Liver (tissue), 9 donors: Measurements from ENCODE around the gene STK11. TPM values are rescaled to one million over a fixed set of nuclear protein-coding genes. Genes with fewer than 3 reads are reported as not detected.

Source experiments
- DNase-seq: peaks from one replicate; pipeline ENCODE4 v3.0.0-alpha.2; 2017; ENCODE audit warnings: low spot score
- H3K27ac ChIP-seq, 2 donors: one replicate each; pipeline ENCODE4 v1.7.0; 2013; ENCODE audit warnings: inconsistent platforms in 2 of 2, low read length in 2 of 2, control low read depth in 1 of 2, low read depth in 1 of 2, mild to moderate bottlenecking in 1 of 2
- H3K27me3 ChIP-seq, 4 donors: one replicate each; pipeline versions ENCODE4 v1.6.1 to v1.7.0; 2013; ENCODE audit warnings: low read length in 3 of 4, inconsistent platforms in 1 of 4, mild to moderate bottlenecking in 1 of 4, moderate library complexity in 1 of 4; ENCODE audit not compliant: control insufficient read depth in 4 of 4, insufficient read depth in 4 of 4
- H3K36me3 ChIP-seq, 4 donors: one replicate each; pipeline versions ENCODE4 v1.6.1 to v1.7.0; 2013; ENCODE audit warnings: low read length in 3 of 4, mild to moderate bottlenecking in 3 of 4, low read depth in 1 of 4, moderate library complexity in 1 of 4; ENCODE audit not compliant: control insufficient read depth in 4 of 4, insufficient read depth in 3 of 4
- H3K4me1 ChIP-seq, 4 donors: one replicate each; pipeline versions ENCODE4 v1.6.1 to v1.7.0; 2013; ENCODE audit warnings: low read length in 3 of 4, mild to moderate bottlenecking in 3 of 4, moderate library complexity in 1 of 4; ENCODE audit not compliant: control insufficient read depth in 4 of 4, insufficient read depth in 4 of 4
- H3K4me3 ChIP-seq, 3 donors: one replicate each; pipeline versions ENCODE4 v1.6.1 to v1.7.0; 2013; ENCODE audit warnings: low read length in 3 of 3, control low read depth in 1 of 3, low read depth in 1 of 3, mild to moderate bottlenecking in 1 of 3
- H3K9ac ChIP-seq, 2 donors: one replicate each; pipeline ENCODE4 v1.7.0; 2013; ENCODE audit warnings: low read length in 2 of 2, mild to moderate bottlenecking in 2 of 2, moderate library complexity in 2 of 2, control low read depth in 1 of 2, low read depth in 1 of 2
- H3K9me3 ChIP-seq, 4 donors: one replicate each; pipeline versions ENCODE4 v1.6.1 to v1.7.0; 2013; ENCODE audit warnings: low read length in 3 of 4; ENCODE audit not compliant: control insufficient read depth in 4 of 4
- EGR1 ChIP-seq, 2 donors: IDR thresholded peaks; 2 replicates each; pipeline ENCODE4 v1.6.1; 2016 to 2018; ENCODE audit warnings: antibody characterized with exemption in 2 of 2, low read depth in 2 of 2
- FOXA1 ChIP-seq: IDR thresholded peaks from 2 replicates; pipeline ENCODE4 v1.6.1; 2016; ENCODE audit warnings: antibody characterized with exemption
- FOXA2 ChIP-seq: IDR thresholded peaks from 2 replicates; pipeline ENCODE4 v1.6.1; 2016; ENCODE audit warnings: antibody characterized with exemption
- GABPA ChIP-seq, 2 donors: IDR thresholded peaks in 1 of 2; conservative IDR thresholded peaks in 1 of 2; 2 replicates each; pipeline ENCODE4 v1.6.1; 2016; ENCODE audit warnings: antibody characterized with exemption in 2 of 2, mild to moderate bottlenecking in 1 of 2, moderate library complexity in 1 of 2
- HNF4A ChIP-seq, 2 donors: conservative IDR thresholded peaks; 2 replicates each; pipeline ENCODE4 v1.6.1; 2016; ENCODE audit warnings: antibody characterized with exemption in 2 of 2, mild to moderate bottlenecking in 2 of 2
- HNF4G ChIP-seq: IDR thresholded peaks from 2 replicates; pipeline ENCODE4 v1.6.1; 2016; ENCODE audit warnings: antibody characterized with exemption
- JUND ChIP-seq, 2 donors: IDR thresholded peaks; 2 replicates each; pipeline ENCODE4 v1.6.1; 2016; ENCODE audit warnings: antibody characterized with exemption in 2 of 2
- NR2F2 ChIP-seq: IDR thresholded peaks from 2 replicates; pipeline ENCODE4 v1.6.1; 2016; ENCODE audit warnings: antibody characterized with exemption
- RAD21 ChIP-seq, 2 donors: IDR thresholded peaks; 2 replicates each; pipeline ENCODE4 v1.6.1; 2016; ENCODE audit warnings: antibody characterized with exemption in 2 of 2, mild to moderate bottlenecking in 2 of 2
- RXRA ChIP-seq, 2 donors: IDR thresholded peaks; 2 replicates each; pipeline ENCODE4 v1.6.1; 2017 to 2018; ENCODE audit warnings: antibody characterized with exemption in 2 of 2, mild to moderate bottlenecking in 1 of 2
- SP1 ChIP-seq: IDR thresholded peaks from 2 replicates; pipeline ENCODE4 v1.6.1; 2018; ENCODE audit warnings: antibody characterized with exemption, mild to moderate bottlenecking
- TAF1 ChIP-seq: conservative IDR thresholded peaks from 2 replicates; pipeline ENCODE4 v1.6.1; 2016; ENCODE audit warnings: antibody characterized with exemption, mild to moderate bottlenecking
- YY1 ChIP-seq: IDR thresholded peaks from 2 replicates; pipeline ENCODE4 v1.6.1; 2016; ENCODE audit warnings: antibody characterized with exemption, mild to moderate bottlenecking
- WGBS: extraction: QIAGEN DNeasy Blood & Tissue Kit; methylation state at CpG from one replicate; pipeline ENCODE4 v1.1.7; 2013; 5-methylcytosine and 5-hydroxymethylcytosine counted together
- polyA plus RNA-seq, 2 donors: library from polyadenylated mRNA; stranded (reverse) in 1 of 2; unstranded in 1 of 2; fragments of 200-250 nt in 1 of 2; fragments of >200 nt in 1 of 2; fragmentation: Nextera tagmentation in 1 of 2; extraction: Ambion mirVana in 1 of 2; gene quantifications; one replicate each; pipeline versions ENCODE4 v1.2.1 to v1.2.3, GENCODE V29; 2013 to 2015
- total RNA-seq, 2 donors: library from RNA; depleted of rRNA; stranded (reverse); fragments of >200 nt; gene quantifications; one replicate each; pipeline ENCODE4 v1.2.3, GENCODE V29; 2014
- TF ChIP-seq, protein P1 (sequence below): fragments of 150-350 bp; IDR thresholded peaks from 2 replicates; pipeline ENCODE4 v1.5.1; 2017; ENCODE audit warnings: improper control_type of control experiment, low read depth, low read length; ENCODE audit not compliant: missing input control
- TF ChIP-seq, protein P2 (sequence below): IDR thresholded peaks from 2 replicates; pipeline ENCODE4 v1.6.1; 2016; ENCODE audit warnings: antibody characterized with exemption
- TF ChIP-seq, protein P3 (sequence below): IDR thresholded peaks from 2 replicates; pipeline ENCODE4 v1.6.1; 2016; ENCODE audit warnings: antibody characterized with exemption
- TF ChIP-seq, protein P4 (sequence below): IDR thresholded peaks from 2 replicates; pipeline ENCODE4 v1.6.1; 2016; ENCODE audit warnings: antibody characterized with exemption
- donor health status: healthy.
- donor health status: healthy.
- donor health status: healthy.
- donor health status: healthy.
- donor health status: healthy.

The STK11 gene
- total and polyA plus RNA-seq, 4 donors = 3.0 to 126 (median 35.5) TPM

DNA sequence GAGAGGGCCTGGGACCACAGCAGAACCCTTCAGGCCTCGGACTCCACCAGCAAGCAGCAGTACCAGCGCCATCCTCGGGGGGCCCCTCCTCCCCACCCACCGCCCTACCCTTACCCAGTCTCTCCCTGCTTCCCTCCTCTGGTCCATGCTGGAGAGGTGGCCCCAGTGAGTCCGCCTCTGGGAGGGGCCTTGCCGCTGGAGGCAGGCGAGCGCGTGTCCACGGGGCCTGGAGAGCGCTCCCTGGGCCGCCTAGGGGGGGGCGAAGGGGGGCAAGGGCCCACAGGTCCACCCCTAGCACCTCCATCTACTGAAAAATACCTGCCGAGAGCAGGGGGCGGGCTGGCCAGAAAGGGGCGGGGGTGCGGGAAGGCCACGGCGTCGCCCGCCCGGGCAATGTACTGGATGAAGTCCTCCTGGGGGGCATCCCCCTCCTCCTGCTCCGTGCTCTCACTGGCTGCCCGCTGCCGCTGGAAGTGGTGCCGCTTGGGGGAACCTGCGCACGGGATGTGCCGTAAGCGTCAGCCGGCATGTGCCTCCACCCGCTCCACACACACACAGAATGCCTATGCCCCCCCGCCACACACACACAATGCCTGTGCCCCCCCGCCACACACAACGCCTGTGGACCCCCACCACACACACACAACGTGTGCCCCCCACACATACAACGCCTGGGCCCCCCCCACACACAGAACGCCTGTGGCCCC lies 25.4 kb downstream of the STK11 start:
- 79% methylated on average over 38 of the region's 38 CpGs for WGBS
- DNase-seq = no peak

DNA sequence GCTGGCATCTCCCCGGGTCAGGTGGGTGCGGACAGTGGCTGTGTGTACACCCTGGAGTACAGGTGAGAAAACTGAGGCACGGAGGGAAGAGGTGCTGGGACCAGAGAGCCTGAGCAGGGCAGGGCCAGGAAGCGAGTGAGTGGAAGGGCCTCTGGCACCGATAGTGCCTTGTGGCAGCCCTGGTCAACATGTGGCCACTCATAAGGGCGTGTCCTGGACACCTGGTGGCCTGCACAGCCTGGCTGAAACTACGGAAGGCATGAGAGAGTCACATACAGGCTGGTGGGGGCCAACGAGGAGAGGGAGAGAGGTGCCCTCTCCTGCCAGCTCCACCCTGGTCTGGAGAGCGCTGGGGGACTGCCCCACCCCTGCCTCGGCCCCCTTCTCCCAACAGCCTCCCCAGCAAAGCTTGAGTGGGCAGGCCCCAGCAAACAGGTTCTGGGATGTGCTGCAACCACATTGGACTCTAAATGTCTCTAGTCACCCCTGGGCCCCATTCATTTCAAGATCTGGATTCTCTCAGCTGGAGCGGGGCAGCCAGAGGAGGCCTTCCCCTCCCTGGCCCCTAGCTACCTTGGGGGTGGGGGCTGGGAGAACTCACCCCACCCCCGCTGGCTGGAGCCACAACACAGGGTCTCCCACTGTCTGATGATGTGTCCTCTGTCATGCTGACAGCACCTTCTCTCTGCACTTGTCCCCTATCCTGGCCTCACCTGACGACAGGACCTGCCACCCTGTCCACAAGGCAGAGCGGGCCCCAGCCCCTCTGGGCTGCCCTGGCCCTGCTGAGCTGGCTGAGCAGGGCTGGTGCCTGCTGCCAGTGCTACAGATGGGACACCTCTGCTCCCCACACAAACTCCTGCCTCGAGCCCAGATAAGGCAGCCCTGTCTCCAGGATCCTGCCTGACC lies 26.4 kb downstream of the STK11 start:
- TF ChIP-seq HNF4G (no peak), YY1 (no peak), JUND (IDR thresholded peaks at IDR 0.05) (no peak), RAD21 (IDR thresholded peaks at IDR 0.05) (no peak), HNF4A (conservative IDR thresholded peaks at IDR 0.05) (no peak), FOXA1 (no peak), SP1 (no peak), FOXA2 (no peak)
- TF ChIP-seq, protein P1, sequence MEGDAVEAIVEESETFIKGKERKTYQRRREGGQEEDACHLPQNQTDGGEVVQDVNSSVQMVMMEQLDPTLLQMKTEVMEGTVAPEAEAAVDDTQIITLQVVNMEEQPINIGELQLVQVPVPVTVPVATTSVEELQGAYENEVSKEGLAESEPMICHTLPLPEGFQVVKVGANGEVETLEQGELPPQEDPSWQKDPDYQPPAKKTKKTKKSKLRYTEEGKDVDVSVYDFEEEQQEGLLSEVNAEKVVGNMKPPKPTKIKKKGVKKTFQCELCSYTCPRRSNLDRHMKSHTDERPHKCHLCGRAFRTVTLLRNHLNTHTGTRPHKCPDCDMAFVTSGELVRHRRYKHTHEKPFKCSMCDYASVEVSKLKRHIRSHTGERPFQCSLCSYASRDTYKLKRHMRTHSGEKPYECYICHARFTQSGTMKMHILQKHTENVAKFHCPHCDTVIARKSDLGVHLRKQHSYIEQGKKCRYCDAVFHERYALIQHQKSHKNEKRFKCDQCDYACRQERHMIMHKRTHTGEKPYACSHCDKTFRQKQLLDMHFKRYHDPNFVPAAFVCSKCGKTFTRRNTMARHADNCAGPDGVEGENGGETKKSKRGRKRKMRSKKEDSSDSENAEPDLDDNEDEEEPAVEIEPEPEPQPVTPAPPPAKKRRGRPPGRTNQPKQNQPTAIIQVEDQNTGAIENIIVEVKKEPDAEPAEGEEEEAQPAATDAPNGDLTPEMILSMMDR = no peak
- TF ChIP-seq, protein P2, sequence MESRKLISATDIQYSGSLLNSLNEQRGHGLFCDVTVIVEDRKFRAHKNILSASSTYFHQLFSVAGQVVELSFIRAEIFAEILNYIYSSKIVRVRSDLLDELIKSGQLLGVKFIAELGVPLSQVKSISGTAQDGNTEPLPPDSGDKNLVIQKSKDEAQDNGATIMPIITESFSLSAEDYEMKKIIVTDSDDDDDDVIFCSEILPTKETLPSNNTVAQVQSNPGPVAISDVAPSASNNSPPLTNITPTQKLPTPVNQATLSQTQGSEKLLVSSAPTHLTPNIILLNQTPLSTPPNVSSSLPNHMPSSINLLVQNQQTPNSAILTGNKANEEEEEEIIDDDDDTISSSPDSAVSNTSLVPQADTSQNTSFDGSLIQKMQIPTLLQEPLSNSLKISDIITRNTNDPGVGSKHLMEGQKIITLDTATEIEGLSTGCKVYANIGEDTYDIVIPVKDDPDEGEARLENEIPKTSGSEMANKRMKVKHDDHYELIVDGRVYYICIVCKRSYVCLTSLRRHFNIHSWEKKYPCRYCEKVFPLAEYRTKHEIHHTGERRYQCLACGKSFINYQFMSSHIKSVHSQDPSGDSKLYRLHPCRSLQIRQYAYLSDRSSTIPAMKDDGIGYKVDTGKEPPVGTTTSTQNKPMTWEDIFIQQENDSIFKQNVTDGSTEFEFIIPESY = no peak
- TF ChIP-seq, protein P3, sequence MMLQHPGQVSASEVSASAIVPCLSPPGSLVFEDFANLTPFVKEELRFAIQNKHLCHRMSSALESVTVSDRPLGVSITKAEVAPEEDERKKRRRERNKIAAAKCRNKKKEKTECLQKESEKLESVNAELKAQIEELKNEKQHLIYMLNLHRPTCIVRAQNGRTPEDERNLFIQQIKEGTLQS = no peak
- TF ChIP-seq, protein P4, sequence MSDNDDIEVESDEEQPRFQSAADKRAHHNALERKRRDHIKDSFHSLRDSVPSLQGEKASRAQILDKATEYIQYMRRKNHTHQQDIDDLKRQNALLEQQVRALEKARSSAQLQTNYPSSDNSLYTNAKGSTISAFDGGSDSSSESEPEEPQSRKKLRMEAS = no peak

More for the DNA sequence above, 25.4 kb downstream of the STK11 start:
- Histone ChIP-seq H3K4me1 (peaks cover 0 to 5% (median under 1%) of the 10 kb centered on the region in 4 donors), H3K27me3 (no peaks in the 10 kb centered on the region), H3K9me3 (no peaks in the 10 kb centered on the region), H3K27ac (no peak overlapping the region), H3K4me3 (no peak overlapping the region), H3K36me3 (peaks cover 0 to 10% (median 3%) of the 10 kb centered on the region in 4 donors), H3K9ac (no peak overlapping the region)
- no peak for TF ChIP-seq FOXA1
- no peak for TF ChIP-seq HNF4A (conservative IDR thresholded peaks at IDR 0.05)
- TF ChIP-seq YY1 = no peak
- no peak for TF ChIP-seq EGR1 (IDR thresholded peaks at IDR 0.05; ENCODE audit: low read depth in 2 of 2)
- TF ChIP-seq, protein P3 = no peak
- no peak for TF ChIP-seq JUND (IDR thresholded peaks at IDR 0.05)
- TF ChIP-seq RAD21 (IDR thresholded peaks at IDR 0.05) = no peak
- TF ChIP-seq, protein P1 = no peak
- no peak for TF ChIP-seq GABPA (IDR thresholded peaks at IDR 0.05 in 1 of 2, conservative IDR thresholded peaks at IDR 0.05 in 1 of 2)
- TF ChIP-seq, protein P4 = no peak
- TF ChIP-seq HNF4G = no peak
- TF ChIP-seq NR2F2 = no peak
- TF ChIP-seq TAF1 = no peak
- TF ChIP-seq RXRA (IDR thresholded peaks at IDR 0.05) = no peak
- no peak for TF ChIP-seq SP1
- TF ChIP-seq, protein P2 = no peak

More for the DNA sequence above, 26.4 kb downstream of the STK11 start:
- peak overlapping the region; percentile 14 to 25 for H3K27ac ChIP-seq
- H3K9ac ChIP-seq = no peak overlapping the region
- no peak overlapping the region for H3K4me3 ChIP-seq
- 77% methylated on average over 15 of the region's 15 CpGs for WGBS
- H3K27me3 ChIP-seq = no peaks in the 10 kb centered on the region
- H3K36me3 ChIP-seq = peaks cover 0 to 6% (median 2%) of the 10 kb centered on the region in 4 donors
- H3K4me1 ChIP-seq = peaks cover 0 to 7% (median 2%) of the 10 kb centered on the region in 4 donors
- H3K9me3 ChIP-seq = no peaks in the 10 kb centered on the region
- no peak for DNase-seq
